NCI-H446 (cell line): Measurements from ENCODE around the gene MEIOB.
"Not testable (repeated sequence)": the region's sequence is repeated elsewhere in the genome, so short reads cannot be mapped to it uniquely, and the experiment has no call there.

Experiments used
- DNase-seq, 2 experiments: peaks; one replicate each; lab custom pipeline; 2025; lab: John Stamatoyannopoulos, UW

MEIOB gene

GRCh38 chr16:1871974-1872635 is at the start of gene MEIOB:
Gene MEIOB (minus strand): TSS chr16:1872164. CDS start chr16:1868175, 3,989 bp downstream.
- DNase-seq, result no peak

GRCh38 chr16:1920727-1921171 is 48.8 kb upstream of the MEIOB start:
- no peak for DNase-seq

- not testable (repeated sequence) for DNase-seq
These were observed 48.2 kb upstream of the MEIOB start for GRCh38 chr16:1920122-1920521.

- no peak for DNase-seq
These were observed 47.5 kb upstream of the MEIOB start for GRCh38 chr16:1919327-1919998.

GRCh38 chr16:1918351-1919326 is 46.7 kb upstream of the MEIOB start, which contains the start of gene HS3ST6:
Gene HS3ST6 (minus strand): TSS chr16:1918415. CDS start chr16:1918323, 92 bp downstream.
- DNase-seq, result no peak

GRCh38 chr16:1917665-1918350 is 45.8 kb upstream of the MEIOB start:
- no peak for DNase-seq

- no peak for DNase-seq
These were observed 45.2 kb upstream of the MEIOB start for GRCh38 chr16:1917056-1917664.

GRCh38 chr16:1916640-1916990 is 44.7 kb upstream of the MEIOB start:
- DNase-seq, result no peak

- no peak for DNase-seq
These were observed 44.0 kb upstream of the MEIOB start for GRCh38 chr16:1915732-1916639.

- no peak for DNase-seq
These were observed 43.0 kb upstream of the MEIOB start for GRCh38 chr16:1914988-1915387.

GRCh38 chr16:1914084-1914608 is 42.2 kb upstream of the MEIOB start:
- no peak for DNase-seq

GRCh38 chr16:1913327-1914083 is 41.5 kb upstream of the MEIOB start:
- no peak for DNase-seq

- no peak for DNase-seq
These were observed 40.2 kb upstream of the MEIOB start for GRCh38 chr16:1912215-1912543.

- DNase-seq, result no peak
These were observed 39.7 kb upstream of the MEIOB start for GRCh38 chr16:1911467-1912214.

GRCh38 chr16:1909561-1910231 is 37.7 kb upstream of the MEIOB start:
- no peak for DNase-seq

GRCh38 chr16:1908983-1909382 is 37.0 kb upstream of the MEIOB start:
- DNase-seq, result no peak

GRCh38 chr16:1908184-1908583 is 36.2 kb upstream of the MEIOB start:
- DNase-seq, result no peak

GRCh38 chr16:1907226-1907860 is 35.4 kb upstream of the MEIOB start:
- DNase-seq, result no peak
